HepG2 (cell line): Measurements from ENCODE around the gene VEGFA.

ENCODE experiments used
- CCAR2 ChIP-seq: fragments of 200-400 bp; formaldehyde crosslinking; optimal IDR thresholded peaks from 2 replicates; pipeline ENCODE3; 2018; ENCODE audit warnings: low read depth, mild to moderate bottlenecking, low read length, moderate library complexity
- EZH2 ChIP-seq: conservative IDR thresholded peaks from 2 replicates; pipeline ENCODE4 v1.6.1; 2012; ENCODE audit warnings: mild to moderate bottlenecking, low read depth, low read length, moderate library complexity
- POLR2A ChIP-seq, 2 experiments: IDR thresholded peaks; 2 replicates each; pipeline ENCODE4 v1.6.1; 2011; ENCODE audit warnings: low read depth in 2 of 2, low read length in 2 of 2, mild to moderate bottlenecking in 1 of 2, moderate library complexity in 1 of 2; ENCODE audit not compliant: insufficient read depth in 1 of 2
- POLR2AphosphoS5 ChIP-seq: IDR thresholded peaks from 2 replicates; pipeline ENCODE4 v1.6.1; 2012; ENCODE audit warnings: low read depth, low read length
- REXO4 ChIP-seq: sonication (generic); formaldehyde crosslinking; IDR thresholded peaks from 2 replicates; pipeline ENCODE4 v1.8.0; 2022; ENCODE audit warnings: missing genetic modification reagents, mild to moderate bottlenecking, borderline replicate concordance
- ZNF274 ChIP-seq: sonication (generic); formaldehyde crosslinking; IDR thresholded peaks from 2 replicates; pipeline ENCODE4 v1.5.1; 2020; ENCODE audit warnings: mild to moderate bottlenecking, missing genetic modification reagents
- TF ChIP-seq, protein P1 (sequence below): sonication (generic); formaldehyde crosslinking; IDR thresholded peaks from 2 replicates; pipeline ENCODE4 v1.5.0; 2020; ENCODE audit warnings: mild to moderate bottlenecking, missing genetic modification reagents, moderate library complexity
- TF ChIP-seq, protein P2 (sequence below), 2 experiments: sonication (generic) in 1 of 2; formaldehyde crosslinking in 1 of 2; IDR thresholded peaks; 2 replicates each; pipeline versions ENCODE4 v1.4.0 to v1.6.1; 2018 to 2020; ENCODE audit warnings: missing genetic modification reagents in 2 of 2, borderline replicate concordance in 1 of 2, low read depth in 1 of 2, mild to moderate bottlenecking in 1 of 2, missing biosample characterization in 1 of 2
- TF ChIP-seq, protein P3 (sequence below): IDR thresholded peaks from 2 replicates; pipeline ENCODE4 v1.6.1; 2016; ENCODE audit warnings: low read depth, missing genetic modification reagents, missing compliant biosample characterization
- TF ChIP-seq, protein P4 (sequence below): sonication (generic); formaldehyde crosslinking; IDR thresholded peaks from 2 replicates; pipeline ENCODE4 v1.4.0; 2020; ENCODE audit warnings: missing genetic modification reagents
- TF ChIP-seq, protein P5 (sequence below): sonication (generic); formaldehyde crosslinking; IDR thresholded peaks from 2 replicates; pipeline ENCODE4 v1.4.0; 2020; ENCODE audit warnings: missing genetic modification reagents, mild to moderate bottlenecking, borderline replicate concordance

DNA sequence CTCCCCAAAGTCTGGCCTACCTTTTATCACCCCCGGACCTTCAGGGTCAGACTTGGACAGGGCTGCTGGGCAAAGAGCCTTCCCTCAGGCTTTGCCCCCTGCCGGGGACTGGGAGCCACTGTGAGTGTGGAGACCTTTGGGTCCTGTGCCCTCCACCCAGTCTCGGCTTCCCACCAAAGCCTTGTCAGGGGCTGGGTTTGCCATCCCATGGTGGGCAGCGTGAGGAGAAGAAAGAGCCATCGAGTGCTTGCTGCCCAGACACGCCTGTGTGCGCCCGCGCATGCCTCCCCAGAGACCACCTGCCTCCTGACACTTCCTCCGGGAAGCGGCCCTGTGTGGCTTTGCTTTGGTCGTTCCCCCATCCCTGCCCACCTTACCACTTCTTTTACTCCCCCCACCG, 10.3 kb downstream of the VEGFA start:
- TF ChIP-seq POLR2A (IDR thresholded peaks at IDR 0.05; ENCODE audit: insufficient read depth in 1 of 2, low read depth in 2 of 2, low read length in 2 of 2) (no peak), ZNF274 (CRISPR knock-in tag) (no peak), CCAR2 (no peak), POLR2AphosphoS5 (no peak), REXO4 (CRISPR knock-in tag) (no peak), EZH2 (no peak)
- TF ChIP-seq, protein P1, sequence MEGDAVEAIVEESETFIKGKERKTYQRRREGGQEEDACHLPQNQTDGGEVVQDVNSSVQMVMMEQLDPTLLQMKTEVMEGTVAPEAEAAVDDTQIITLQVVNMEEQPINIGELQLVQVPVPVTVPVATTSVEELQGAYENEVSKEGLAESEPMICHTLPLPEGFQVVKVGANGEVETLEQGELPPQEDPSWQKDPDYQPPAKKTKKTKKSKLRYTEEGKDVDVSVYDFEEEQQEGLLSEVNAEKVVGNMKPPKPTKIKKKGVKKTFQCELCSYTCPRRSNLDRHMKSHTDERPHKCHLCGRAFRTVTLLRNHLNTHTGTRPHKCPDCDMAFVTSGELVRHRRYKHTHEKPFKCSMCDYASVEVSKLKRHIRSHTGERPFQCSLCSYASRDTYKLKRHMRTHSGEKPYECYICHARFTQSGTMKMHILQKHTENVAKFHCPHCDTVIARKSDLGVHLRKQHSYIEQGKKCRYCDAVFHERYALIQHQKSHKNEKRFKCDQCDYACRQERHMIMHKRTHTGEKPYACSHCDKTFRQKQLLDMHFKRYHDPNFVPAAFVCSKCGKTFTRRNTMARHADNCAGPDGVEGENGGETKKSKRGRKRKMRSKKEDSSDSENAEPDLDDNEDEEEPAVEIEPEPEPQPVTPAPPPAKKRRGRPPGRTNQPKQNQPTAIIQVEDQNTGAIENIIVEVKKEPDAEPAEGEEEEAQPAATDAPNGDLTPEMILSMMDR = no peak
- TF ChIP-seq, protein P2, sequence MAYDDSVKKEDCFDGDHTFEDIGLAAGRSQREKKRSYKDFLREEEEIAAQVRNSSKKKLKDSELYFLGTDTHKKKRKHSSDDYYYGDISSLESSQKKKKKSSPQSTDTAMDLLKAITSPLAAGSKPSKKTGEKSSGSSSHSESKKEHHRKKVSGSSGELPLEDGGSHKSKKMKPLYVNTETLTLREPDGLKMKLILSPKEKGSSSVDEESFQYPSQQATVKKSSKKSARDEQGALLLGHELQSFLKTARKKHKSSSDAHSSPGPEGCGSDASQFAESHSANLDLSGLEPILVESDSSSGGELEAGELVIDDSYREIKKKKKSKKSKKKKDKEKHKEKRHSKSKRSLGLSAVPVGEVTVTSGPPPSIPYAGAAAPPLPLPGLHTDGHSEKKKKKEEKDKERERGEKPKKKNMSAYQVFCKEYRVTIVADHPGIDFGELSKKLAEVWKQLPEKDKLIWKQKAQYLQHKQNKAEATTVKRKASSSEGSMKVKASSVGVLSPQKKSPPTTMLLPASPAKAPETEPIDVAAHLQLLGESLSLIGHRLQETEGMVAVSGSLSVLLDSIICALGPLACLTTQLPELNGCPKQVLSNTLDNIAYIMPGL (CRISPR knock-in tag; IDR thresholded peaks at IDR 0.05; ENCODE audit: borderline replicate concordance in 1 of 2, low read depth in 1 of 2) = no peak
- TF ChIP-seq, protein P3, sequence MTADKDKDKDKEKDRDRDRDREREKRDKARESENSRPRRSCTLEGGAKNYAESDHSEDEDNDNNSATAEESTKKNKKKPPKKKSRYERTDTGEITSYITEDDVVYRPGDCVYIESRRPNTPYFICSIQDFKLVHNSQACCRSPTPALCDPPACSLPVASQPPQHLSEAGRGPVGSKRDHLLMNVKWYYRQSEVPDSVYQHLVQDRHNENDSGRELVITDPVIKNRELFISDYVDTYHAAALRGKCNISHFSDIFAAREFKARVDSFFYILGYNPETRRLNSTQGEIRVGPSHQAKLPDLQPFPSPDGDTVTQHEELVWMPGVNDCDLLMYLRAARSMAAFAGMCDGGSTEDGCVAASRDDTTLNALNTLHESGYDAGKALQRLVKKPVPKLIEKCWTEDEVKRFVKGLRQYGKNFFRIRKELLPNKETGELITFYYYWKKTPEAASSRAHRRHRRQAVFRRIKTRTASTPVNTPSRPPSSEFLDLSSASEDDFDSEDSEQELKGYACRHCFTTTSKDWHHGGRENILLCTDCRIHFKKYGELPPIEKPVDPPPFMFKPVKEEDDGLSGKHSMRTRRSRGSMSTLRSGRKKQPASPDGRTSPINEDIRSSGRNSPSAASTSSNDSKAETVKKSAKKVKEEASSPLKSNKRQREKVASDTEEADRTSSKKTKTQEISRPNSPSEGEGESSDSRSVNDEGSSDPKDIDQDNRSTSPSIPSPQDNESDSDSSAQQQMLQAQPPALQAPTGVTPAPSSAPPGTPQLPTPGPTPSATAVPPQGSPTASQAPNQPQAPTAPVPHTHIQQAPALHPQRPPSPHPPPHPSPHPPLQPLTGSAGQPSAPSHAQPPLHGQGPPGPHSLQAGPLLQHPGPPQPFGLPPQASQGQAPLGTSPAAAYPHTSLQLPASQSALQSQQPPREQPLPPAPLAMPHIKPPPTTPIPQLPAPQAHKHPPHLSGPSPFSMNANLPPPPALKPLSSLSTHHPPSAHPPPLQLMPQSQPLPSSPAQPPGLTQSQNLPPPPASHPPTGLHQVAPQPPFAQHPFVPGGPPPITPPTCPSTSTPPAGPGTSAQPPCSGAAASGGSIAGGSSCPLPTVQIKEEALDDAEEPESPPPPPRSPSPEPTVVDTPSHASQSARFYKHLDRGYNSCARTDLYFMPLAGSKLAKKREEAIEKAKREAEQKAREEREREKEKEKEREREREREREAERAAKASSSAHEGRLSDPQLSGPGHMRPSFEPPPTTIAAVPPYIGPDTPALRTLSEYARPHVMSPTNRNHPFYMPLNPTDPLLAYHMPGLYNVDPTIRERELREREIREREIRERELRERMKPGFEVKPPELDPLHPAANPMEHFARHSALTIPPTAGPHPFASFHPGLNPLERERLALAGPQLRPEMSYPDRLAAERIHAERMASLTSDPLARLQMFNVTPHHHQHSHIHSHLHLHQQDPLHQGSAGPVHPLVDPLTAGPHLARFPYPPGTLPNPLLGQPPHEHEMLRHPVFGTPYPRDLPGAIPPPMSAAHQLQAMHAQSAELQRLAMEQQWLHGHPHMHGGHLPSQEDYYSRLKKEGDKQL (CRISPR knock-in tag) = no peak
- TF ChIP-seq, protein P4, sequence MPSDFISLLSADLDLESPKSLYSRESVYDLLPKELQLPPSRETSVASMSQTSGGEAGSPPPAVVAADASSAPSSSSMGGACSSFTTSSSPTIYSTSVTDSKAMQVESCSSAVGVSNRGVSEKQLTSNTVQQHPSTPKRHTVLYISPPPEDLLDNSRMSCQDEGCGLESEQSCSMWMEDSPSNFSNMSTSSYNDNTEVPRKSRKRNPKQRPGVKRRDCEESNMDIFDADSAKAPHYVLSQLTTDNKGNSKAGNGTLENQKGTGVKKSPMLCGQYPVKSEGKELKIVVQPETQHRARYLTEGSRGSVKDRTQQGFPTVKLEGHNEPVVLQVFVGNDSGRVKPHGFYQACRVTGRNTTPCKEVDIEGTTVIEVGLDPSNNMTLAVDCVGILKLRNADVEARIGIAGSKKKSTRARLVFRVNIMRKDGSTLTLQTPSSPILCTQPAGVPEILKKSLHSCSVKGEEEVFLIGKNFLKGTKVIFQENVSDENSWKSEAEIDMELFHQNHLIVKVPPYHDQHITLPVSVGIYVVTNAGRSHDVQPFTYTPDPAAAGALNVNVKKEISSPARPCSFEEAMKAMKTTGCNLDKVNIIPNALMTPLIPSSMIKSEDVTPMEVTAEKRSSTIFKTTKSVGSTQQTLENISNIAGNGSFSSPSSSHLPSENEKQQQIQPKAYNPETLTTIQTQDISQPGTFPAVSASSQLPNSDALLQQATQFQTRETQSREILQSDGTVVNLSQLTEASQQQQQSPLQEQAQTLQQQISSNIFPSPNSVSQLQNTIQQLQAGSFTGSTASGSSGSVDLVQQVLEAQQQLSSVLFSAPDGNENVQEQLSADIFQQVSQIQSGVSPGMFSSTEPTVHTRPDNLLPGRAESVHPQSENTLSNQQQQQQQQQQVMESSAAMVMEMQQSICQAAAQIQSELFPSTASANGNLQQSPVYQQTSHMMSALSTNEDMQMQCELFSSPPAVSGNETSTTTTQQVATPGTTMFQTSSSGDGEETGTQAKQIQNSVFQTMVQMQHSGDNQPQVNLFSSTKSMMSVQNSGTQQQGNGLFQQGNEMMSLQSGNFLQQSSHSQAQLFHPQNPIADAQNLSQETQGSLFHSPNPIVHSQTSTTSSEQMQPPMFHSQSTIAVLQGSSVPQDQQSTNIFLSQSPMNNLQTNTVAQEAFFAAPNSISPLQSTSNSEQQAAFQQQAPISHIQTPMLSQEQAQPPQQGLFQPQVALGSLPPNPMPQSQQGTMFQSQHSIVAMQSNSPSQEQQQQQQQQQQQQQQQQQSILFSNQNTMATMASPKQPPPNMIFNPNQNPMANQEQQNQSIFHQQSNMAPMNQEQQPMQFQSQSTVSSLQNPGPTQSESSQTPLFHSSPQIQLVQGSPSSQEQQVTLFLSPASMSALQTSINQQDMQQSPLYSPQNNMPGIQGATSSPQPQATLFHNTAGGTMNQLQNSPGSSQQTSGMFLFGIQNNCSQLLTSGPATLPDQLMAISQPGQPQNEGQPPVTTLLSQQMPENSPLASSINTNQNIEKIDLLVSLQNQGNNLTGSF = no peak
- TF ChIP-seq, protein P5, sequence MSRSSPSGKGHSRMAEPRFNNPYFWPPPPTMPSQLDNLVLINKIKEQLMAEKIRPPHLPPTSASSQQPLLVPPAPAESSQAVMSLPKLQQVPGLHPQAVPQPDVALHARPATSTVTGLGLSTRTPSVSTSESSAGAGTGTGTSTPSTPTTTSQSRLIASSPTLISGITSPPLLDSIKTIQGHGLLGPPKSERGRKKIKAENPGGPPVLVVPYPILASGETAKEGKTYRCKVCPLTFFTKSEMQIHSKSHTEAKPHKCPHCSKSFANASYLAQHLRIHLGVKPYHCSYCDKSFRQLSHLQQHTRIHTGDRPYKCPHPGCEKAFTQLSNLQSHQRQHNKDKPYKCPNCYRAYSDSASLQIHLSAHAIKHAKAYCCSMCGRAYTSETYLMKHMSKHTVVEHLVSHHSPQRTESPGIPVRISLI (CRISPR knock-in tag) = no peak
